Measurements from ENCODE around the gene PSME3.

DNA sequence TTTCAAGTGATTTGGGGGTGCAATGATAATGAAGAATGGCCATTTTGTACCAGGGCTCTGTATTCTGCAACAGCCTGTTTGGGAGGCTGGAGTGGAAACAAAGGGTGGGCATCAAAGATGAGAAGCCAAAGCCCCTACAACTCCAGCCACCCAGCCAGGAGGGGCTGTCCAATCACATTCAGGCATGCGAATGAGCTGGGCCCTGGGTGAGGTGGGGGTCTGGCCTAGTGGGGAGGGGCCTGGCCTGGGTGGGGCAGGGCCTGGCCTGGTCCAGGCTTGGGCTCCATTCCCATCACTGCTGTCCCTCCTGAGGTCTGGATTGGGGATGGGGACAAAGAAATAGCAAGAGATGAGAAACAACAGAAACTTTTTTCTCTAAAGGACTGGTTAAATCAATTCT is 24.2 kb downstream of the PSME3 start:
- TF ChIP-seq, protein P1, sequence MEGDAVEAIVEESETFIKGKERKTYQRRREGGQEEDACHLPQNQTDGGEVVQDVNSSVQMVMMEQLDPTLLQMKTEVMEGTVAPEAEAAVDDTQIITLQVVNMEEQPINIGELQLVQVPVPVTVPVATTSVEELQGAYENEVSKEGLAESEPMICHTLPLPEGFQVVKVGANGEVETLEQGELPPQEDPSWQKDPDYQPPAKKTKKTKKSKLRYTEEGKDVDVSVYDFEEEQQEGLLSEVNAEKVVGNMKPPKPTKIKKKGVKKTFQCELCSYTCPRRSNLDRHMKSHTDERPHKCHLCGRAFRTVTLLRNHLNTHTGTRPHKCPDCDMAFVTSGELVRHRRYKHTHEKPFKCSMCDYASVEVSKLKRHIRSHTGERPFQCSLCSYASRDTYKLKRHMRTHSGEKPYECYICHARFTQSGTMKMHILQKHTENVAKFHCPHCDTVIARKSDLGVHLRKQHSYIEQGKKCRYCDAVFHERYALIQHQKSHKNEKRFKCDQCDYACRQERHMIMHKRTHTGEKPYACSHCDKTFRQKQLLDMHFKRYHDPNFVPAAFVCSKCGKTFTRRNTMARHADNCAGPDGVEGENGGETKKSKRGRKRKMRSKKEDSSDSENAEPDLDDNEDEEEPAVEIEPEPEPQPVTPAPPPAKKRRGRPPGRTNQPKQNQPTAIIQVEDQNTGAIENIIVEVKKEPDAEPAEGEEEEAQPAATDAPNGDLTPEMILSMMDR (conservative IDR thresholded peaks at IDR 0.05; ENCODE audit: low read depth, low read length), result no peak
- no peak for TF ChIP-seq EZH2 (IDR thresholded peaks at IDR 0.05; ENCODE audit: borderline replicate concordance, low read depth, low read length, poor library complexity, severe bottlenecking)

All from A673 (cell line).